Rectal smooth muscle tissue (tissue), 1 donor: ENCODE measurements around the gene TEX38.
A peak's percentile ranks its signal among the peaks of the same experiment; 100 is the strongest.

ENCODE experiments used
- H3K27ac ChIP-seq: one replicate; pipeline ENCODE4 v1.7.0; 2013; ENCODE audit warnings: low read depth, low read length, inconsistent platforms
- H3K27me3 ChIP-seq: one replicate; pipeline ENCODE4 v1.7.0; 2013; ENCODE audit warnings: low read length; ENCODE audit not compliant: control insufficient read depth, insufficient read depth
- H3K36me3 ChIP-seq: one replicate; pipeline ENCODE4 v1.7.0; 2013; ENCODE audit warnings: low read length; ENCODE audit not compliant: control insufficient read depth, insufficient read depth
- H3K4me1 ChIP-seq: one replicate; pipeline ENCODE4 v1.7.0; 2013; ENCODE audit warnings: low read length; ENCODE audit not compliant: control insufficient read depth, insufficient read depth
- H3K4me3 ChIP-seq: one replicate; pipeline ENCODE4 v1.7.0; 2013; ENCODE audit warnings: low read length
- H3K9ac ChIP-seq: one replicate; pipeline ENCODE4 v1.7.0; 2013; ENCODE audit warnings: low read length

Gene TEX38

GRCh38 chr1:46679789-46680573 lies 8.3 kb downstream of the TEX38 start:
- no peak overlapping the region for H3K27ac ChIP-seq
- no peak overlapping the region for H3K9ac ChIP-seq
- H3K4me3 ChIP-seq = no peak overlapping the region
- no peaks in the 10 kb centered on the region for H3K27me3 ChIP-seq
- peaks cover 9% of the 10 kb centered on the region for H3K36me3 ChIP-seq
- H3K4me1 ChIP-seq = no peaks in the 10 kb centered on the region

DNA sequence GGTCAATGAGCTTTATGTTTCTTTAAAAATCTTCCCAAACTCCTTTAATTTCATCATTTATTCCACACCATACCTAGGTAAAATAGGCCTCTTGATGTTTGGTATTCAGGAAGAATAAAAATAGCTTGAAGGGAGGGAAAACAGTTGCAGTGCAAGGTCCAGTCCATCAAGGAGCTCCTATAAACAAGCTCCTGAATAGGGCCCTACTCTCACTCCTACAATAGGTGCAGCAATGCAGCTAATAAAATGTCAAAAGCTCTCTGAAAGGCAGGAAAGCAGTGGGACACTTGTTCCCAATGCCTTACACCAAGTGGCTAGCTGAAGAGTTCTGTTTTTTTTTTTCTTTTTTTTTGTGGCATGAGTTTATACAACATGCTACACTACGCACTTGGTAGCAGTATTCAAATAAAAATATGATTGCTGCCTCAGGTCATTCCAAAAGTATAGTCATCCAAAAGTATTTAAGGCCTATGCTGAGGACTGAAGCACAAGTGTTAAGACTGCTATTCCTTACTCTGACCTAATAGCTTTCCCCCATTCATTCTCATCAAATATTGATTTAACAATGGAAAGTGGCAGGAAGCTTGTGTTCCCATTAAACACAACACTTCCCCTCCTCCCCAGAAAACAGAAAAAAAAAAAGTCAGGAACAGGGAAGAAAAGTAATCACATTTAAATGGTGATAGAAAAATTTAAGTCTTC lies 9.8 kb downstream of the TEX38 start:
- peaks cover 9% of the 10 kb centered on the region for H3K36me3 ChIP-seq
- H3K27me3 ChIP-seq = no peaks in the 10 kb centered on the region
- no peaks in the 10 kb centered on the region for H3K4me1 ChIP-seq
- H3K9ac ChIP-seq = no peak overlapping the region
- no peak overlapping the region for H3K27ac ChIP-seq
- H3K4me3 ChIP-seq = no peak overlapping the region

GRCh38 chr1:46682064-46682463 lies 10.4 kb downstream of the TEX38 start:
- Histone ChIP-seq H3K27ac (no peak overlapping the region), H3K36me3 (peaks cover 9% of the 10 kb centered on the region), H3K9ac (no peak overlapping the region), H3K4me1 (no peaks in the 10 kb centered on the region), H3K27me3 (no peaks in the 10 kb centered on the region), H3K4me3 (no peak overlapping the region)

DNA sequence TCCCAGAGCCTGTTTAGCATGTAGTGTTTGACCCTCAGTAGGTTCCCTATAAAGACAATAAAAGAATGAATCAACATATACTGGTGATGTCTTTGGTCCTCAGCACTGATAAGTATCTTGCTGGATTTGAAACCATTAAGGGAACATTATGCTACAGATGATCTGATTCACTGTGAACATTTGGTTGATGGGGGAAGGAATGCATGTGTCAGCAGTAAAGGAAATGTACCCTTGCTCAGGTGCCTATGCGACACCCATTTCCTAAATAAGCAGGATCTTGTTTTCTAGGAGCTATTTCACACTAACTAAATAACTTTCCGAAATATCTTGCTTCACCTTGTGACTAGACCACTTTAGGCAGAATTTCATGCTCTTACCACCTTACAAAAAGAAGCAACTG lies 13.0 kb downstream of the TEX38 start:
- peaks cover 13% of the 10 kb centered on the region for H3K36me3 ChIP-seq
- no peaks in the 10 kb centered on the region for H3K4me1 ChIP-seq
- no peak overlapping the region for H3K27ac ChIP-seq
- no peak overlapping the region for H3K4me3 ChIP-seq
- no peaks in the 10 kb centered on the region for H3K27me3 ChIP-seq
- H3K9ac ChIP-seq = no peak overlapping the region

GRCh38 chr1:46686255-46686654 lies 14.6 kb downstream of the TEX38 start:
- Histone ChIP-seq H3K4me1 (no peaks in the 10 kb centered on the region), H3K27me3 (no peaks in the 10 kb centered on the region), H3K27ac (no peak overlapping the region), H3K36me3 (peaks cover 23% of the 10 kb centered on the region), H3K4me3 (no peak overlapping the region), H3K9ac (no peak overlapping the region)

DNA sequence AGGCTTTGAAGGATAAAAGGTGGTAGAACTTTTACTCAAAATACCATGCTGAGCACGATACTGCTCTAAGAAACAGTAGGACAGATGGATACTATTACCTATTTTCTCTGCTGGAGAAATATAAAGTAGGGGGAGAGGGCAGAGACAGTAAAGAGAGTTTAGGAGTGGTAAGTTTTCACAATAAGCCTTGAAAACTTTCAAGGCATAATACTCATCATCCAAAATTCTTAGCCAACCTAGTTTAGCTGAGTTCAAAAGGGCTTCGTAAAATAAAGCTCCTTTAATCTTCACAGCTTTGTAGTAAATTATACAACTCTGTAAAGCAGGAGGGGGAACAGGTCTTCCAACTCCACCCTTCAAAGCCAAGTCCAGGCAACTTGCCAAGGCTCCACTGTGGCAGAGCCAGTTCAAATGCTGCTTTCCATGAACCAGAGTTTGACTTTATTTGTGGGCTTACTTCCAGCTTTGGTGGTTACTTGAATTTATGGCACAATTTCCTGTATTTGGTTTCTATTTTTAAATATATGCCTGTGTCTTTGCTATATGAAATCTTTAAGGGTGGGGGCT lies 15.5 kb downstream of the TEX38 start:
- Histone ChIP-seq H3K27ac (peak overlapping the region; percentile 11), H3K4me1 (peaks cover 3% of the 10 kb centered on the region), H3K4me3 (no peak overlapping the region), H3K27me3 (no peaks in the 10 kb centered on the region), H3K9ac (no peak overlapping the region), H3K36me3 (peaks cover 23% of the 10 kb centered on the region)

DNA sequence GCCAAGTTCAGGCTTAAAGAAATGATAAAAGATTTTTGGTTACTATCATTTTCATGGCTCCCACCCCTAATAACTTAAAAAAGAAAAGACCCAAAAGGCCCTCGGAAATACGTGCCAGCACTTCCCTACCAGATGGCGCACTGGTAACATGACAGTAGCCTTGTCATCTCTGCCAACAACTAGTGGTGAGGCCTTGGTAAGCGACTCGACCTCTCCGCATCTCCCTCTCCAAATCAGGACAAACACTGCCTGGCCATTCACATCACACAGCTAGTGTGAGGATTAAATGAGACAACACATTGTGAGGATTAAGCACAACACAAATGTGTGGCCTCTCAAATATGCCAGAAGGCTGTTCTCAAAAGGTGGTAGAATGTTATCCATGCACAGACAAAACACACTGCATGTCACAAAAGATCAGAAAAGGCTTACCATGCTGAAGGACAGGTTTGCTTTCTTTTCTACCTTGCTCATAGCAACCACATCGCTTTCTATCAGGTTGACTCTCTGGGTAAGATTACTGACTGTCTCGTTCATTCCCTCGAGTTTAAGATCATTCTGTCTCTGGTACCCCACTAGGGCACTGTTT lies 16.4 kb downstream of the TEX38 start:
- H3K9ac ChIP-seq = no peak overlapping the region
- H3K27ac ChIP-seq = no peak overlapping the region
- peaks cover 23% of the 10 kb centered on the region for H3K36me3 ChIP-seq
- peaks cover 6% of the 10 kb centered on the region for H3K4me1 ChIP-seq
- no peak overlapping the region for H3K4me3 ChIP-seq
- no peaks in the 10 kb centered on the region for H3K27me3 ChIP-seq

- Histone ChIP-seq H3K27ac (no peak overlapping the region), H3K36me3 (peaks cover 15% of the 10 kb centered on the region), H3K9ac (no peak overlapping the region), H3K27me3 (no peaks in the 10 kb centered on the region), H3K4me3 (no peak overlapping the region), H3K4me1 (peaks cover 6% of the 10 kb centered on the region)
Observed at GRCh38 chr1:46689356-46689755, 17.7 kb downstream of the TEX38 start.

- no peak overlapping the region for H3K27ac ChIP-seq
Observed at GRCh38 chr1:46689897-46690296, 18.2 kb downstream of the TEX38 start.

DNA sequence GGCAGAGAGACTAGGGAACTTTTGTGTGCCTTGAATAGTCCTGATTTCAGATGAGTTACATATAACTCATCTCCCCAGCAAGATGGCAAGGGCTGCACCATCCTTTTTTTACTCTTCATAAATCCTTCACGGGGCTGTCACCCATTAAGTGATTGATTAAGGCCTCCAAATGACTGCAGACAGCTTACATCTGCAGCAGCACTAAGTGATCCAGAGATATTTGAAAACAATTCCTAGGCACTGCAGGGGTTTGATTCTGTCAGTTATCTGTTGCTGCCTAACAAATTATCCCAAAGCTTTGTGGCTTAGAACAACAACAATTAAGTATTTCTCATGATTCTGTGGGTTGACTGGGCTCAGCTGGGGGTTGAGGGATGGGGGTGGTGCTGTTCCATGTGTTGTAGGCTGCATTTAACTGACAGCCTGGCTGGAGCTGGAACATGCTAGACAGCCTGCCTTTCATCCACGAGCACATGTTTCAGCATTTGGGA lies 19.3 kb downstream of the TEX38 start:
- Histone ChIP-seq H3K27me3 (no peaks in the 10 kb centered on the region), H3K27ac (no peak overlapping the region), H3K36me3 (peaks cover 19% of the 10 kb centered on the region), H3K4me1 (peaks cover 6% of the 10 kb centered on the region), H3K9ac (no peak overlapping the region), H3K4me3 (no peak overlapping the region)

More at GRCh38 chr1:46689897-46690296, 18.2 kb downstream of the TEX38 start:
- no peak overlapping the region for H3K9ac ChIP-seq
- H3K27me3 ChIP-seq = no peaks in the 10 kb centered on the region
- H3K4me1 ChIP-seq = peaks cover 6% of the 10 kb centered on the region
- H3K36me3 ChIP-seq = peaks cover 15% of the 10 kb centered on the region
- no peak overlapping the region for H3K4me3 ChIP-seq

DNA sequence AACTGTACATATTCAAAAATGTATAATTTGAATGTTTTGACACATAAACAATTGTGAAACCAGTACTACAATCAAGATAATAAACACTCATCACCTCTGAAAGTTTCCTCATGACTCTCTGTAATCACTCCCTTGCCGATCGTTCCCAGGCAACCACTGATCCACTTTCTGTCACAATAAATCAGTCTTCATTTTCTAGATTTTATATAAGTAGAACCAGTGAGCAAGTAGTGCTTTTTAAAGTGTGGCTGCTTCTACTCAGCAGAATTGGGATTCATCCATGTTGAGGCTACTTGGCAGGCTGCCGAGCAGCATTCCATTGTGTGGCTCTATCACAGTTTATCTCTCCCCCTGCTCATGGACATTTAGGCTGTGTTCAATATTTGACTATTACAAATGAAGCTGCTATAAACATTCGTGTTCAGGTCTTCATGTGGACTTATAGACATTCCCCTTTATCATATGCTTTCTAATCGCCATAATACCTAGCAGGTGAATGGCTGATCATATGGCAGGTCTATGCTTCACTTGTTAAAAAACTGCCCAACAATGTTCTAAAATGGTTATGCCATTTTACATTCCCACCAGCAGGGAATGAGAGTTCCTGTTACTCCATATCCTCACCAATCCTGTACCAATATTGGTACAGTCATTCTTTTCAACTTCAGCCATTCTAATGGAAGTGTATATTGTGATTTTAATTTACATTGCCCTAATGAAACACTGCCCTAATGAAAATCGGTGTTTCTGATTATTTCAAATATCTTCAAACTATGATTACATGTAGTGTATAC lies 20.5 kb downstream of the TEX38 start:
- H3K27me3 ChIP-seq = no peaks in the 10 kb centered on the region
- peaks cover 21% of the 10 kb centered on the region for H3K36me3 ChIP-seq
- no peak overlapping the region for H3K27ac ChIP-seq
- peaks cover 6% of the 10 kb centered on the region for H3K4me1 ChIP-seq
- H3K9ac ChIP-seq = no peak overlapping the region
- H3K4me3 ChIP-seq = no peak overlapping the region
